Esophagus muscularis mucosa (tissue), 4 donors: ENCODE measurements around the gene XYLT1. TPM values are rescaled to one million over a fixed set of nuclear protein-coding genes. Genes with fewer than 3 reads are reported as not detected.

Experiments
- DNase-seq: peaks from one replicate; pipeline ENCODE4 v3.0.0-alpha.2; 2017; ENCODE audit errors: extremely low spot score
- H3K27ac ChIP-seq, 4 donors: fragments of 200-600 bp; sonication (generic); replicated peaks in 1 of 4; 1 replicate in 3 of 4; 2 replicates in 1 of 4; pipeline ENCODE4 v1.5.1; 2016 to 2019; ENCODE audit warnings: mild to moderate bottlenecking in 1 of 4
- H3K27me3 ChIP-seq, 4 donors: fragments of 200-600 bp; sonication (generic); one replicate each; pipeline versions ENCODE4 v1.5.1 to v1.6.0; 2016 to 2019
- H3K36me3 ChIP-seq, 4 donors: fragments of 200-600 bp; sonication (generic); one replicate each; pipeline ENCODE4 v1.5.1; 2016 to 2019
- H3K4me1 ChIP-seq, 4 donors: fragments of 200-600 bp; sonication (generic); one replicate each; pipeline ENCODE4 v1.5.1; 2016 to 2019
- H3K4me3 ChIP-seq, 4 donors: fragments of 200-600 bp; sonication (generic); 1 replicate in 2 of 4; 2 replicates in 2 of 4; pipeline ENCODE4 v1.5.1; 2016 to 2019; ENCODE audit warnings: mild to moderate bottlenecking in 4 of 4, moderate library complexity in 1 of 4
- H3K9me3 ChIP-seq, 4 donors: fragments of 200-600 bp; sonication (generic); 1 replicate in 3 of 4; 2 replicates in 1 of 4; pipeline ENCODE4 v1.5.1; 2016 to 2019
- EP300 ChIP-seq: sonication (generic); formaldehyde crosslinking; IDR thresholded peaks from one replicate; pipeline ENCODE4 v1.6.1; 2017; ENCODE audit warnings: antibody characterized with exemption
- POLR2A ChIP-seq: fragments of 450-650 bp; IDR thresholded peaks from one replicate; pipeline ENCODE4 v1.6.1; 2017; ENCODE audit warnings: antibody characterized with exemption, moderate library complexity, mild to moderate bottlenecking, low read depth
- POLR2AphosphoS5 ChIP-seq, 2 donors: sonication (generic); formaldehyde crosslinking; IDR thresholded peaks; one replicate each; pipeline ENCODE4 v1.6.1; 2017; ENCODE audit warnings: antibody characterized with exemption in 2 of 2
- WGBS: methylation state at CpG from one replicate; pipeline ENCODE4 v1.1.5; 2018; 5-methylcytosine and 5-hydroxymethylcytosine counted together
- intact Hi-C: fragments of 100-400 bp; cut with DNase I; formaldehyde crosslinking; loops from one replicate; pipeline ENCODE4 v1.15.1; 2023
- total RNA-seq, 4 donors: library from RNA; depleted of rRNA; stranded (reverse); fragments of >200 nt; gene quantifications; one replicate each; pipeline versions ENCODE4 v1.1.0 to v1.2.1, GENCODE V29; 2016
- TF ChIP-seq, protein P1 (sequence below), 3 experiments: fragments of 200-600 bp in 2 of 3; fragments of 450-650 bp in 1 of 3; sonication (generic) in 2 of 3; IDR thresholded peaks; one replicate each; pipeline ENCODE4 v1.5.1; 2017 to 2019; ENCODE audit warnings: antibody characterized with exemption in 3 of 3, mild to moderate bottlenecking in 2 of 3, moderate library complexity in 1 of 3

The XYLT1 gene
- total RNA-seq, 4 donors from 2014 or later = 25.2 to 57.1 (median 33.5) TPM

DNA sequence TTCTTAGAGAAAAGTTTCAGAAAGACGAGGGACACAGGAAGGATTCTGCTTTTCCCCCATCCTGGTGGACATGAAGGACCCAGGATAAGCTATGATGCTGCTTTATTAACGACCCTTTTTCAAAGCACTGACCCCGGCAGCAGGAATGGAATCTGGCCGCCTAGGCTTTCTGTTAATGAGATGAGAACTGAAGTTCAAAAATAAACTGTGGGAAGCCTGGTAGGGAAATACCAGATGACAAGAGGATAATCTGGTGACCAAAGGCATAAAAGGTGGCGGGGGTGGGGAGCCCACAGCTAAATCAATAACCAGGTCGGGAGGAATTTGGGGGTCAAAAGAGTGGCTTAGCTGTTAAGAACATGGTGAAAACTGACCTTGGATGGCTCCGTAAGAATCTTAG is 171.0 kb downstream of the XYLT1 start:
- H3K4me1 ChIP-seq = peaks cover 35 to 84% (median 72%) of the 10 kb centered on the region in 4 donors
- peak overlapping the region; percentile 10 to 61 (median 27) for H3K27ac ChIP-seq
- intact Hi-C loops = no loop called here

DNA sequence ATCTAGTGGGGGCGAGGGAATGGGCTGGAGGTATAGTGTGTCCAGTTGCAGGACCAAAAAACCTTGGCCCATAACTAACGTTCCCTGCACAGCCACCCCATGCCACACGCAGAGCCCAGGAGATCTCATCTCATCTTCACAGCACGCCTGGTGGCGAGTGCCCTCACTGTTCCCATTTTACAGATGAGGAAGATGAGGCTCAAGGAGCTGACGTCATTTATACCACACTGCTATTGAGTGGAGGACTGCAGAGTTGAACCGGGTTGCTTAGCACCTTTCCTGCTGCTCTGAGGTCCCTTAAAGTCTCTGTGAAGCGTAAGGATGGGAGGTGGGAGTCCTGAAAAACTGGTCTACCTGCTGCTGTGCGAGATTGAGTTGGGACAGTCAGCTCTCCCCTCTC is 172.5 kb downstream of the XYLT1 start:
- no peaks in the 10 kb centered on the region for H3K27me3 ChIP-seq
- H3K36me3 ChIP-seq = no peaks in the 10 kb centered on the region
- no peaks in the 10 kb centered on the region for H3K9me3 ChIP-seq
- peaks cover 28 to 80% (median 65%) of the 10 kb centered on the region in 4 donors for H3K4me1 ChIP-seq
- TF ChIP-seq POLR2AphosphoS5 (IDR thresholded peaks at IDR 0.05) (no peak), EP300 (no peak), POLR2A (no peak)
- TF ChIP-seq, protein P1, sequence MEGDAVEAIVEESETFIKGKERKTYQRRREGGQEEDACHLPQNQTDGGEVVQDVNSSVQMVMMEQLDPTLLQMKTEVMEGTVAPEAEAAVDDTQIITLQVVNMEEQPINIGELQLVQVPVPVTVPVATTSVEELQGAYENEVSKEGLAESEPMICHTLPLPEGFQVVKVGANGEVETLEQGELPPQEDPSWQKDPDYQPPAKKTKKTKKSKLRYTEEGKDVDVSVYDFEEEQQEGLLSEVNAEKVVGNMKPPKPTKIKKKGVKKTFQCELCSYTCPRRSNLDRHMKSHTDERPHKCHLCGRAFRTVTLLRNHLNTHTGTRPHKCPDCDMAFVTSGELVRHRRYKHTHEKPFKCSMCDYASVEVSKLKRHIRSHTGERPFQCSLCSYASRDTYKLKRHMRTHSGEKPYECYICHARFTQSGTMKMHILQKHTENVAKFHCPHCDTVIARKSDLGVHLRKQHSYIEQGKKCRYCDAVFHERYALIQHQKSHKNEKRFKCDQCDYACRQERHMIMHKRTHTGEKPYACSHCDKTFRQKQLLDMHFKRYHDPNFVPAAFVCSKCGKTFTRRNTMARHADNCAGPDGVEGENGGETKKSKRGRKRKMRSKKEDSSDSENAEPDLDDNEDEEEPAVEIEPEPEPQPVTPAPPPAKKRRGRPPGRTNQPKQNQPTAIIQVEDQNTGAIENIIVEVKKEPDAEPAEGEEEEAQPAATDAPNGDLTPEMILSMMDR (IDR thresholded peaks at IDR 0.05) = no peak
- intact Hi-C loops = no loop called here
- H3K27ac ChIP-seq = no peak overlapping the region
- 99% methylated on average over 9 of the region's 9 CpGs for WGBS
- DNase-seq = no peak
- H3K4me3 ChIP-seq = no peak overlapping the region

More for the DNA sequence above, 171.0 kb downstream of the XYLT1 start:
- Histone ChIP-seq H3K27me3 (no peaks in the 10 kb centered on the region), H3K9me3 (no peaks in the 10 kb centered on the region), H3K36me3 (no peaks in the 10 kb centered on the region), H3K4me3 (no peak overlapping the region)
- TF ChIP-seq EP300 (no peak), POLR2A (no peak), POLR2AphosphoS5 (IDR thresholded peaks at IDR 0.05) (no peak)
- TF ChIP-seq, protein P1 (IDR thresholded peaks at IDR 0.05) = no peak
- 47% methylated on average over 7 of the region's 7 CpGs for WGBS
- no peak for DNase-seq

DNA sequence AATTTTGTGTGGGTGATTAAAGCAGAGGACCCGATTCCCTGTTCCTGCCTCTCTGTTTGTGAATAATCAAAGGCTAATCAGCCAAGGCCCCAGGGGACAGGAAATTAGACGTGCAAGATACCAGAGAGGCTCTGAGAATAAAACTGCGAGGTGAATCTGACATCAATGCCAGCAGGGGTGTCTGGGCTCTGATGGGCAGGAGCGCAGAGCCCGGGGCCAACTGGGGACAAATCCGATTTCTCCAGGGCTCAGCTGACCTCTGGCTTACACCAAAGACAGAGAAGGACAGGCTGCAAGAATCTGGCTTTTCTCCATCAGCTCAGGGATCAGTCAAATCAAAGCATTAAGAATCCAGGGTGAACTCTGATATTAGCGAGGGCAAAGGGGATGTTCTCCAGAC is 174.3 kb downstream of the XYLT1 start:
- no peak for DNase-seq
- intact Hi-C loops = no loop called here
- TF ChIP-seq POLR2A = no peak
- TF ChIP-seq, protein P1 (IDR thresholded peaks at IDR 0.05) = no peak
- TF ChIP-seq POLR2AphosphoS5 (IDR thresholded peaks at IDR 0.05) = peak in 1 of 2 donors; percentile 32
- TF ChIP-seq EP300 = no peak
- no peaks in the 10 kb centered on the region for H3K27me3 ChIP-seq
- no peaks in the 10 kb centered on the region for H3K9me3 ChIP-seq
- WGBS = 49% methylated on average over 7 of the region's 7 CpGs
- peak overlapping the region; percentile 42 to 74 (median 65) for H3K27ac ChIP-seq
- no peaks in the 10 kb centered on the region for H3K36me3 ChIP-seq
- peaks cover 25 to 63% (median 55%) of the 10 kb centered on the region in 4 donors for H3K4me1 ChIP-seq
- H3K4me3 ChIP-seq = no peak overlapping the region

DNA sequence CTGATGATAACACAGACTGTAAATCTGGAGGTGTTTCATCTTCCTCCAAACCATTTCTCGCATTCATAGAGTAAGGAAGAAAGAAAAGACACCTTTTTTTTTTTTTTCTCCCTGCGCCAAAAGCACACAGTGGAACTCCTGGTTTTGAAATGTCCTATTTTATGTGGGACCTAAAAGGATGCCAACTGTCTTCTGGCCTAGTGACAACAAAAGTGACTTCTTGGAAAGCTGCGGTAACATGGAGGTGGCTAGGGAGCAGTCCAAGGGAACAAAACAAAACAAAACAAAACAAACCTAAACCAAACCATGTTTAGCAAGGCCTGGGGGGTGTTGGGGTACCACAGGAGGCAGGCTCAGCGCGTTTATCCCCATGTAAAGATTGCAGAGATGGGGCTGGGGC is 174.8 kb downstream of the XYLT1 start:
- Histone ChIP-seq H3K4me1 (peaks cover 25 to 59% (median 51%) of the 10 kb centered on the region in 4 donors), H3K27me3 (no peaks in the 10 kb centered on the region), H3K4me3 (no peak overlapping the region), H3K9me3 (no peaks in the 10 kb centered on the region), H3K27ac (peak overlapping the region; percentile 42 to 74 (median 65)), H3K36me3 (no peaks in the 10 kb centered on the region)
- DNase-seq = no peak
- WGBS = 70% methylated on average over 5 of the region's 5 CpGs
- no peak for TF ChIP-seq POLR2AphosphoS5 (IDR thresholded peaks at IDR 0.05)
- no peak for TF ChIP-seq EP300
- TF ChIP-seq POLR2A = no peak
- TF ChIP-seq, protein P1 (IDR thresholded peaks at IDR 0.05) = no peak
- intact Hi-C loops = no loop called here

DNA sequence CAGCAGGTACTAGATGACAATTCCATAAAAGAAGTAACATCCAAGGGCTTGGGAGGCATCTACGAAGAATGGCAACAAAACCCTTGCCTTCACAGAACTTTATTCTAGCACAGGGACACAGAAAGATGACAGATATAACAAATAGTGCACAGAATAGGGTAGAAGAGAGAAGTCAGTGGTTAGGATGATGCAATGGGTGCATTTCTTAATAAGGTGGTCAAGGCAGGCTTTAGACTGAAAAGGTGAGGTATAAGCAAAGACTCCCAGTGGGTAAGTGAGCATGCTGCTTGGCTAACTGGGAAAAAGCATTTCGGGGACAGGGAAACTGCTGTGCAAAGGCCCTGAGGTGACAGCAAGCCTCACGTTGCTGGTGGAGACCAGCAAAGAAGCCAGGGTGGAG is 175.9 kb downstream of the XYLT1 start:
- H3K27me3 ChIP-seq = no peaks in the 10 kb centered on the region
- TF ChIP-seq EP300 (no peak), POLR2A (no peak), POLR2AphosphoS5 (IDR thresholded peaks at IDR 0.05) (no peak)
- TF ChIP-seq, protein P1 (IDR thresholded peaks at IDR 0.05) = no peak
- no peaks in the 10 kb centered on the region for H3K36me3 ChIP-seq
- no peak overlapping the region for H3K4me3 ChIP-seq
- DNase-seq = no peak
- WGBS = 88% methylated on average over 3 of the region's 3 CpGs
- H3K4me1 ChIP-seq = peaks cover 25 to 56% (median 45%) of the 10 kb centered on the region in 4 donors
- no peaks in the 10 kb centered on the region for H3K9me3 ChIP-seq
- intact Hi-C loops = loop anchor here (5.0 kb wide), 1 partner anchor 78 kb away; no protein-coding TSS in a partner anchor
- H3K27ac ChIP-seq = peak overlapping the region in 2 of 4 donors; percentile 36 to 60
